Neural cell (in vitro differentiated cells): ENCODE results near the gene THOP1. TPM values are rescaled to one million over a fixed set of nuclear protein-coding genes. Genes with fewer than 3 reads are reported as not detected.

ENCODE experiments used
- H2AFZ ChIP-seq: fragments of 200-600, 300-800 bp; sonication (generic), shearing (Covaris generic); 2 replicates; pipeline ENCODE4 v1.6.0; 2014; ENCODE audit warnings: low read depth, mild to moderate bottlenecking, antibody characterized with exemption, low read length, moderate library complexity
- H3F3A ChIP-seq: fragments of 200-600 bp; shearing (Covaris generic); 2 replicates; pipeline ENCODE4 v1.6.1; 2016; ENCODE audit warnings: mild to moderate bottlenecking, moderate library complexity, mixed read lengths, antibody characterized with exemption, low read length; ENCODE audit not compliant: insufficient read depth, poor library complexity, severe bottlenecking
- H3K27ac ChIP-seq: fragments of 200-600, 300-800 bp; sonication (generic), shearing (Covaris generic); 2 replicates; pipeline ENCODE4 v1.5.1; 2014; ENCODE audit warnings: mild to moderate bottlenecking, low read length, moderate library complexity
- H3K27me3 ChIP-seq: fragments of 300-800, 200-600 bp; sonication (generic), shearing (Covaris generic); 2 replicates; pipeline ENCODE4 v1.6.0; 2014; ENCODE audit warnings: mild to moderate bottlenecking, low read depth, low read length, moderate library complexity; ENCODE audit not compliant: insufficient read depth
- H3K36me3 ChIP-seq: fragments of 300-800, 200-600 bp; sonication (generic), shearing (Covaris generic); 2 replicates; pipeline ENCODE4 v1.5.1; 2014; ENCODE audit warnings: mild to moderate bottlenecking, antibody characterized with exemption, low read length, moderate library complexity; ENCODE audit not compliant: insufficient read depth
- H3K4me2 ChIP-seq: fragments of 300-800, 200-600 bp; sonication (generic), shearing (Covaris generic); 2 replicates; pipeline ENCODE4 v1.6.0; 2014; ENCODE audit warnings: mild to moderate bottlenecking, low read length
- H3K4me3 ChIP-seq: fragments of 300-800, 200-600 bp; sonication (generic), shearing (Covaris generic); 2 replicates; pipeline ENCODE4 v1.5.1; 2014; ENCODE audit warnings: mild to moderate bottlenecking, low read length, moderate library complexity
- H3K79me2 ChIP-seq: fragments of 200-600 bp; shearing (Covaris generic); replicated peaks from 2 replicates; pipeline ENCODE4 v1.6.0; 2014; ENCODE audit warnings: mild to moderate bottlenecking, low read length, moderate library complexity; ENCODE audit not compliant: insufficient read depth
- H3K9ac ChIP-seq: fragments of 300-800, 200-600 bp; sonication (generic), shearing (Covaris generic); 2 replicates; pipeline ENCODE4 v1.6.1; 2016; ENCODE audit warnings: mild to moderate bottlenecking, low read length, mixed read lengths
- H3K9me2 ChIP-seq: fragments of 200-600 bp; shearing (Covaris generic); 2 replicates; pipeline ENCODE4 v1.6.1; 2016; ENCODE audit warnings: mild to moderate bottlenecking, low read length, mixed read lengths; ENCODE audit not compliant: insufficient read depth
- H3K9me3 ChIP-seq: fragments of 200-600, 300-800 bp; sonication (generic), shearing (Covaris generic); 2 replicates; pipeline ENCODE4 v1.6.1; 2016; ENCODE audit warnings: mild to moderate bottlenecking, mixed run types, low read length, moderate library complexity, mixed read lengths
- H4K20me1 ChIP-seq: fragments of 200-600 bp; shearing (Covaris generic); 2 replicates; pipeline ENCODE4 v1.6.1; 2016; ENCODE audit warnings: mild to moderate bottlenecking, mixed run types; ENCODE audit not compliant: insufficient read depth
- EP300 ChIP-seq: fragments of 450-650 bp; conservative IDR thresholded peaks from 2 replicates; pipeline ENCODE4 v1.6.1; 2014; ENCODE audit warnings: antibody characterized with exemption, mild to moderate bottlenecking, moderate library complexity; ENCODE audit not compliant: poor library complexity, severe bottlenecking
- EZH2 ChIP-seq: fragments of 200-600, 300-800 bp; shearing (Covaris generic), sonication (generic); IDR thresholded peaks from 2 replicates; pipeline ENCODE4 v1.6.1; 2014; ENCODE audit warnings: antibody characterized with exemption, low read length, borderline replicate concordance, mild to moderate bottlenecking; ENCODE audit not compliant: insufficient read depth, poor library complexity, severe bottlenecking
- MXI1 ChIP-seq: fragments of 450-650 bp; conservative IDR thresholded peaks from 2 replicates; pipeline ENCODE4 v1.6.1; 2014; ENCODE audit warnings: antibody characterized with exemption, mild to moderate bottlenecking; ENCODE audit not compliant: poor library complexity, severe bottlenecking
- POLR2AphosphoS5 ChIP-seq: IDR thresholded peaks from 2 replicates; pipeline ENCODE4 v1.6.1; 2012
- RAD21 ChIP-seq: fragments of 450-650 bp; conservative IDR thresholded peaks from 2 replicates; pipeline ENCODE4 v1.6.1; 2014; ENCODE audit warnings: antibody characterized with exemption, mild to moderate bottlenecking, moderate library complexity
- SMC3 ChIP-seq: fragments of 450-650 bp; conservative IDR thresholded peaks from 2 replicates; pipeline ENCODE4 v1.6.1; 2014; ENCODE audit warnings: antibody characterized with exemption, mild to moderate bottlenecking, moderate library complexity; ENCODE audit not compliant: poor library complexity
- TAF1 ChIP-seq: IDR thresholded peaks from 2 replicates; pipeline ENCODE4 v1.6.1; 2012; ENCODE audit warnings: low read depth
- polyA plus RNA-seq: library from polyadenylated mRNA; depleted of rRNA; stranded (reverse); fragments of >200 nt; gene quantifications from 2 replicates; pipeline ENCODE4 v1.2.3, GENCODE V29; 2014
- TF ChIP-seq, protein P1 (sequence below): IDR thresholded peaks from 2 replicates; pipeline ENCODE4 v1.6.1; 2012; ENCODE audit warnings: borderline replicate concordance
- TF ChIP-seq, protein P2 (sequence below): fragments of 450-650 bp; IDR thresholded peaks from 2 replicates; pipeline ENCODE4 v1.5.1; 2014; ENCODE audit warnings: antibody characterized with exemption, mild to moderate bottlenecking, moderate library complexity; ENCODE audit not compliant: poor library complexity, severe bottlenecking

THOP1 gene
- polyA plus RNA-seq, 1 donor from 2014 or later: 113 TPM

DNA sequence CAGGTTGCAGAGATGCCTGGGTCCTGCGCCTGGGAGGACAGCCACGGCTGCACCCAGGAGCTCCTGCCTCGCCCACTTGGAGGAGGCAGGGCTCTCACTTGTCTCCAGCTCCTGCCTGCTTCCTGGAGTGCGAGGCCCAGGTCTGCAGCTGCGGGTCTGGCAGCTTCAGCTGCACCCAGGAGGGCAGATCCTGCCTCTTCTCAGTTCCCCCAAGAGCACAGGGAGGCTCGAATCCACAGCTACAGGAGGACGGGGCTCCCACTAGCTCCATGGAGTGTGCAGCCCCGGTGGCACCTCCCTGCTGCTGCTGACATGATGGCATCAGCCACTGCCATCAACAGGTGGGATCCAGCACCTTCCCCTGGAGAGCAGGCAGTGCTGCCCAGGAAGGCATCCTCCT lies 38.8 kb downstream of the THOP1 start:
- Histone ChIP-seq H3K9me2 (no peaks in the 10 kb centered on the region), H2AFZ (no peak overlapping the region), H3K4me2 (no peak overlapping the region), H3F3A (no peaks in the 10 kb centered on the region), H3K9ac (no peak overlapping the region), H3K27ac (no peak overlapping the region), H3K79me2 (no peaks in the 10 kb centered on the region), H3K4me3 (no peak overlapping the region), H3K36me3 (peaks cover 10% of the 10 kb centered on the region), H3K9me3 (no peaks in the 10 kb centered on the region), H4K20me1 (no peaks in the 10 kb centered on the region), H3K27me3 (no peaks in the 10 kb centered on the region)
- TF ChIP-seq EP300 (no peak), POLR2AphosphoS5 (no peak), MXI1 (no peak), SMC3 (no peak), EZH2 (no peak), RAD21 (no peak), TAF1 (no peak)
- TF ChIP-seq, protein P1, sequence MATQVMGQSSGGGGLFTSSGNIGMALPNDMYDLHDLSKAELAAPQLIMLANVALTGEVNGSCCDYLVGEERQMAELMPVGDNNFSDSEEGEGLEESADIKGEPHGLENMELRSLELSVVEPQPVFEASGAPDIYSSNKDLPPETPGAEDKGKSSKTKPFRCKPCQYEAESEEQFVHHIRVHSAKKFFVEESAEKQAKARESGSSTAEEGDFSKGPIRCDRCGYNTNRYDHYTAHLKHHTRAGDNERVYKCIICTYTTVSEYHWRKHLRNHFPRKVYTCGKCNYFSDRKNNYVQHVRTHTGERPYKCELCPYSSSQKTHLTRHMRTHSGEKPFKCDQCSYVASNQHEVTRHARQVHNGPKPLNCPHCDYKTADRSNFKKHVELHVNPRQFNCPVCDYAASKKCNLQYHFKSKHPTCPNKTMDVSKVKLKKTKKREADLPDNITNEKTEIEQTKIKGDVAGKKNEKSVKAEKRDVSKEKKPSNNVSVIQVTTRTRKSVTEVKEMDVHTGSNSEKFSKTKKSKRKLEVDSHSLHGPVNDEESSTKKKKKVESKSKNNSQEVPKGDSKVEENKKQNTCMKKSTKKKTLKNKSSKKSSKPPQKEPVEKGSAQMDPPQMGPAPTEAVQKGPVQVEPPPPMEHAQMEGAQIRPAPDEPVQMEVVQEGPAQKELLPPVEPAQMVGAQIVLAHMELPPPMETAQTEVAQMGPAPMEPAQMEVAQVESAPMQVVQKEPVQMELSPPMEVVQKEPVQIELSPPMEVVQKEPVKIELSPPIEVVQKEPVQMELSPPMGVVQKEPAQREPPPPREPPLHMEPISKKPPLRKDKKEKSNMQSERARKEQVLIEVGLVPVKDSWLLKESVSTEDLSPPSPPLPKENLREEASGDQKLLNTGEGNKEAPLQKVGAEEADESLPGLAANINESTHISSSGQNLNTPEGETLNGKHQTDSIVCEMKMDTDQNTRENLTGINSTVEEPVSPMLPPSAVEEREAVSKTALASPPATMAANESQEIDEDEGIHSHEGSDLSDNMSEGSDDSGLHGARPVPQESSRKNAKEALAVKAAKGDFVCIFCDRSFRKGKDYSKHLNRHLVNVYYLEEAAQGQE: no peak
- TF ChIP-seq, protein P2, sequence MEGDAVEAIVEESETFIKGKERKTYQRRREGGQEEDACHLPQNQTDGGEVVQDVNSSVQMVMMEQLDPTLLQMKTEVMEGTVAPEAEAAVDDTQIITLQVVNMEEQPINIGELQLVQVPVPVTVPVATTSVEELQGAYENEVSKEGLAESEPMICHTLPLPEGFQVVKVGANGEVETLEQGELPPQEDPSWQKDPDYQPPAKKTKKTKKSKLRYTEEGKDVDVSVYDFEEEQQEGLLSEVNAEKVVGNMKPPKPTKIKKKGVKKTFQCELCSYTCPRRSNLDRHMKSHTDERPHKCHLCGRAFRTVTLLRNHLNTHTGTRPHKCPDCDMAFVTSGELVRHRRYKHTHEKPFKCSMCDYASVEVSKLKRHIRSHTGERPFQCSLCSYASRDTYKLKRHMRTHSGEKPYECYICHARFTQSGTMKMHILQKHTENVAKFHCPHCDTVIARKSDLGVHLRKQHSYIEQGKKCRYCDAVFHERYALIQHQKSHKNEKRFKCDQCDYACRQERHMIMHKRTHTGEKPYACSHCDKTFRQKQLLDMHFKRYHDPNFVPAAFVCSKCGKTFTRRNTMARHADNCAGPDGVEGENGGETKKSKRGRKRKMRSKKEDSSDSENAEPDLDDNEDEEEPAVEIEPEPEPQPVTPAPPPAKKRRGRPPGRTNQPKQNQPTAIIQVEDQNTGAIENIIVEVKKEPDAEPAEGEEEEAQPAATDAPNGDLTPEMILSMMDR: no peak

DNA sequence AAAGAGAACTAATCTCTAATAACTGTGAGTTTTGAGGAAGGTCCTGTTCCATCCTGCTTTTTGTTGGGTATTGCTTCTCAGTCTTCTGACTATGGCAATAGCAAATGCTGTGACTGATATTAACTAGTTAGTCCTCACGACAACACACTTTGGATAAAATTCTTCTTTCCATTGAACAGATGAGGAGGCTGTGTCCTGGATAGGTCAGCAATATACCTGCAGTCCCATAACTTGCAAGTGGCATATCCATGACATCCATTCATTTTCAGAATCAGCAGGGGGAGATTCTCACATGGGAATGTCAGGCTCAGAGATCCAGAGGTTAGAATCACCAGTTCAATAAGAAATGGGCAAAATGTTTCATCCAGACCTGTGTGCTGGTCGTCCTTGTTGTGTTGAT lies 41.7 kb downstream of the THOP1 start:
- H3K79me2 ChIP-seq: no peaks in the 10 kb centered on the region
- peaks cover 10% of the 10 kb centered on the region for H3K36me3 ChIP-seq
- no peaks in the 10 kb centered on the region for H3K27me3 ChIP-seq
- H3K9me2 ChIP-seq: no peaks in the 10 kb centered on the region
- no peak overlapping the region for H3K9ac ChIP-seq
- TF ChIP-seq, protein P2: no peak
- TF ChIP-seq TAF1 (no peak), MXI1 (no peak), EP300 (no peak), POLR2AphosphoS5 (no peak), RAD21 (no peak), SMC3 (no peak), EZH2 (no peak)
- TF ChIP-seq, protein P1: no peak
- H2AFZ ChIP-seq: no peak overlapping the region
- no peak overlapping the region for H3K4me2 ChIP-seq
- H4K20me1 ChIP-seq: no peaks in the 10 kb centered on the region
- no peak overlapping the region for H3K4me3 ChIP-seq
- H3F3A ChIP-seq: no peaks in the 10 kb centered on the region
- peaks cover 4% of the 10 kb centered on the region for H3K9me3 ChIP-seq
- no peak overlapping the region for H3K27ac ChIP-seq
